HepG2 (cell line): ENCODE measurements around the gene CBX2. TPM values are rescaled to one million over a fixed set of nuclear protein-coding genes. Genes with fewer than 3 reads are reported as not detected.
A peak's percentile ranks its signal among the peaks of the same experiment; 100 is the strongest.

Source experiments
- DZIP1 ChIP-seq: sonication (generic); formaldehyde crosslinking; IDR thresholded peaks from 2 replicates; pipeline ENCODE4 v1.5.0; 2020; ENCODE audit warnings: mild to moderate bottlenecking, missing genetic modification reagents
- GMEB1 ChIP-seq: sonication (generic); formaldehyde crosslinking; IDR thresholded peaks from 2 replicates; pipeline ENCODE4 v1.5.1; 2020; ENCODE audit warnings: missing genetic modification reagents, mild to moderate bottlenecking, borderline replicate concordance
- HOXA9 ChIP-seq: sonication (generic); formaldehyde crosslinking; IDR thresholded peaks from 2 replicates; pipeline ENCODE4 v1.8.1; 2022; ENCODE audit warnings: missing genetic modification reagents, mild to moderate bottlenecking, moderate library complexity, borderline replicate concordance
- RBM39 ChIP-seq: fragments of 200-400 bp; formaldehyde crosslinking; IDR thresholded peaks from one replicate; pipeline ENCODE4 v1.6.1; 2018; ENCODE audit warnings: antibody characterized with exemption, mild to moderate bottlenecking, low read depth, low read length; ENCODE audit not compliant: poor library complexity, severe bottlenecking
- RNF219 ChIP-seq: sonication (generic); formaldehyde crosslinking; IDR thresholded peaks from 2 replicates; pipeline ENCODE4 v1.5.0; 2020; ENCODE audit warnings: mild to moderate bottlenecking, missing genetic modification reagents
- SMAD1 ChIP-seq: sonication (generic); formaldehyde crosslinking; IDR thresholded peaks from 2 replicates; pipeline ENCODE4 v1.4.0; 2020; ENCODE audit warnings: missing genetic modification reagents, low read depth, mild to moderate bottlenecking, borderline replicate concordance
- ZNF543 ChIP-seq: sonication (generic); formaldehyde crosslinking; IDR thresholded peaks from 2 replicates; pipeline ENCODE4 v1.4.0; 2020; ENCODE audit warnings: mild to moderate bottlenecking, missing genetic modification reagents
- ZNF646 ChIP-seq: sonication (generic); formaldehyde crosslinking; IDR thresholded peaks from 2 replicates; pipeline ENCODE4 v1.9.0; 2021; ENCODE audit warnings: mild to moderate bottlenecking, missing genetic modification reagents
- ZNF800 ChIP-seq: sonication (generic); formaldehyde crosslinking; IDR thresholded peaks from 2 replicates; pipeline ENCODE4 v1.4.0; 2020; ENCODE audit warnings: missing genetic modification reagents
- polyA plus RNA-seq, 8 experiments: library from polyadenylated mRNA; depleted of rRNA in 3 of 8; stranded (reverse) in 7 of 8; unstranded in 1 of 8; fragments of >200 nt; fragmentation: Illumina TruSeq in 4 of 8; extraction: Trizol in 4 of 8; gene quantifications; 2 replicates each; pipeline versions ENCODE4 v1.2.1 to v1.2.3, GENCODE V29; 2011 to 2016; ENCODE audit warnings: low read depth in 4 of 8, missing spikeins in 1 of 8, mixed read lengths in 1 of 8; ENCODE audit not compliant: insufficient read depth in 1 of 8
- total RNA-seq, 5 experiments: library from RNA; depleted of rRNA; stranded (reverse); fragments of >200 nt; fragmentation: Illumina TruSeq; extraction: Trizol; gene quantifications; 2 replicates each; pipeline ENCODE4 v1.2.3, GENCODE V29; 2016; ENCODE audit warnings: low read depth in 1 of 5

Gene CBX2
- total and polyA plus RNA-seq, 2 of the 13 experiments (the other 11 are each of a cell fraction or from before 2014, with no cell fraction given) = 14.5 to 31.1 TPM

- TF ChIP-seq ZNF646 (CRISPR knock-in tag) = no peak; the same call in 1 of the 2 replicates
- TF ChIP-seq SMAD1 (CRISPR knock-in tag) = no peak
- 0 out of 2 replicates have a peak, but pooled peaks have one; percentile 16 for TF ChIP-seq DZIP1 (CRISPR knock-in tag)
- TF ChIP-seq ZNF543 (CRISPR knock-in tag) = no peak
- peak; percentile 33; the same call in 1 of the 2 replicates for TF ChIP-seq GMEB1 (CRISPR knock-in tag)
- no peak for TF ChIP-seq RBM39
- peak; percentile 72 for TF ChIP-seq ZNF800 (CRISPR knock-in tag)
- TF ChIP-seq RNF219 = no peak
- TF ChIP-seq HOXA9 (CRISPR knock-in tag) = no peak
Measured at GRCh38 chr17:79821331-79822095, 43.6 kb downstream of the CBX2 start (continued).
